H1 (cell line): Measurements from ENCODE around the gene MPDU1. TPM values are rescaled to one million over a fixed set of nuclear protein-coding genes. Genes with fewer than 3 reads are reported as not detected.
A peak's percentile ranks its signal among the peaks of the same experiment; 100 is the strongest.

Source experiments
- CTCF ChIA-PET: fragments of 300-600 bp; sonication (Branson Sonifier 250); formaldehyde crosslinking; loops from one replicate; lab custom pipeline; 2021; ENCODE audit not compliant: partially characterized antibody; lab: Charles Lee
- POLR2A ChIA-PET: fragments of 300-600 bp; sonication (Branson Sonifier 250); formaldehyde crosslinking; loops from one replicate; lab custom pipeline; 2021; ENCODE audit warnings: inconsistent platforms; ENCODE audit not compliant: partially characterized antibody; lab: Charles Lee
- DNase-seq, 2 experiments: peaks; one replicate each; pipeline versions ENCODE4 v3.0.0 to v3.0.0-alpha.2; 2010 to 2022; ENCODE audit warnings: low spot score in 2 of 2, low read depth in 1 of 2, mixed read lengths in 1 of 2
- FAIRE-seq: peaks from 2 replicates; lab custom pipeline; 2011; peaks lifted over from hg19 to GRCh38; lab: Jason Lieb, UNC
- H2AFZ ChIP-seq: 2 replicates; pipeline ENCODE4 v1.8.1; 2012; ENCODE audit warnings: low read length, inconsistent platforms
- H2AK5ac ChIP-seq: 2 replicates; pipeline ENCODE4 v1.6.1; 2013; ENCODE audit warnings: low read depth, low read length
- H2BK120ac ChIP-seq: replicated peaks from 2 replicates; pipeline ENCODE3; 2013; ENCODE audit warnings: low read depth, low read length, inconsistent platforms
- H2BK12ac ChIP-seq: 2 replicates; pipeline ENCODE4 v1.6.1; 2013; ENCODE audit warnings: low read depth, low read length
- H2BK15ac ChIP-seq: 2 replicates; pipeline ENCODE4 v1.6.1; 2013; ENCODE audit warnings: low read length
- H2BK20ac ChIP-seq: 2 replicates; pipeline ENCODE4 v1.6.1; 2013; ENCODE audit warnings: low read length
- H2BK5ac ChIP-seq: 2 replicates; pipeline ENCODE4 v1.6.1; 2013; ENCODE audit warnings: low read depth, low read length
- H3K14ac ChIP-seq: 2 replicates; pipeline ENCODE4 v1.6.1; 2013; ENCODE audit warnings: inconsistent platforms; ENCODE audit not compliant: insufficient read length
- H3K18ac ChIP-seq: 2 replicates; pipeline ENCODE4 v1.6.1; 2013; ENCODE audit warnings: low read length; ENCODE audit errors: extremely low read depth
- H3K23ac ChIP-seq: 2 replicates; pipeline ENCODE4 v1.6.1; 2013; ENCODE audit warnings: inconsistent platforms; ENCODE audit not compliant: insufficient read length
- H3K23me2 ChIP-seq: 2 replicates; pipeline ENCODE4 v1.6.1; 2013; ENCODE audit warnings: low read depth, low read length
- H3K27ac ChIP-seq: 2 replicates; pipeline ENCODE4 v1.6.1; 2011; ENCODE audit warnings: low read depth, low read length, inconsistent platforms
- H3K27me3 ChIP-seq, 4 experiments: replicated peaks in 1 of 4; 1 replicate in 1 of 4; 2 replicates in 3 of 4; pipeline versions ENCODE4 v1.6.1 to v1.8.1; 2011 to 2013; ENCODE audit warnings: low read length in 3 of 4, mild to moderate bottlenecking in 3 of 4, inconsistent platforms in 2 of 4, mixed read lengths in 2 of 4, moderate library complexity in 1 of 4; ENCODE audit not compliant: control insufficient read depth in 3 of 4, insufficient read depth in 3 of 4; ENCODE audit errors: extremely low read depth in 1 of 4
- H3K36me3 ChIP-seq, 4 experiments: 2 replicates each; pipeline versions ENCODE4 v1.6.1 to v1.8.1; 2011 to 2013; ENCODE audit warnings: mild to moderate bottlenecking in 4 of 4, low read length in 3 of 4, moderate library complexity in 2 of 4, control low read depth in 1 of 4, inconsistent platforms in 1 of 4; ENCODE audit not compliant: insufficient read depth in 4 of 4, control insufficient read depth in 2 of 4
- H3K4ac ChIP-seq: replicated peaks from 2 replicates; pipeline ENCODE3; 2013; ENCODE audit warnings: low read length, low read depth, mixed read lengths, inconsistent platforms; ENCODE audit not compliant: insufficient read length
- H3K4me1 ChIP-seq, 4 experiments: replicated peaks in 1 of 4; 1 replicate in 1 of 4; 2 replicates in 3 of 4; pipeline versions ENCODE4 v1.6.1 to v1.8.1; 2011 to 2013; ENCODE audit warnings: low read length in 3 of 4, inconsistent platforms in 2 of 4, mixed read lengths in 1 of 4; ENCODE audit not compliant: insufficient read depth in 4 of 4, control insufficient read depth in 3 of 4
- H3K4me2 ChIP-seq, 2 experiments: 2 replicates each; pipeline versions ENCODE4 v1.6.1 to v1.8.1; 2011 to 2013; ENCODE audit warnings: low read depth in 2 of 2, low read length in 2 of 2, control low read depth in 1 of 2, inconsistent platforms in 1 of 2, mild to moderate bottlenecking in 1 of 2; ENCODE audit not compliant: insufficient read depth in 1 of 2
- H3K4me3 ChIP-seq, 4 experiments: fragments of 200-600, 300-600 bp in 1 of 4; sonication (generic), shearing (Covaris generic), sonication (Bioruptor Twin) in 1 of 4; 2 replicates each; pipeline versions ENCODE4 v1.5.1 to v1.8.1; 2011 to 2016; ENCODE audit warnings: low read length in 4 of 4, low read depth in 3 of 4, control low read depth in 2 of 4, inconsistent platforms in 2 of 4, mild to moderate bottlenecking in 2 of 4, mixed read lengths in 1 of 4, moderate library complexity in 1 of 4; ENCODE audit not compliant: insufficient read depth in 2 of 4; ENCODE audit errors: extremely low read depth in 1 of 4
- H3K56ac ChIP-seq: replicated peaks from 2 replicates; pipeline ENCODE3; 2013; ENCODE audit warnings: low read depth, mild to moderate bottlenecking, mixed read lengths, low read length, inconsistent platforms; ENCODE audit not compliant: insufficient read length
- H3K79me1 ChIP-seq: 2 replicates; pipeline ENCODE4 v1.6.1; 2013; ENCODE audit warnings: low read depth, low read length, control low read depth
- H3K79me2 ChIP-seq, 2 experiments: 2 replicates each; pipeline versions ENCODE4 v1.6.1 to v1.8.1; 2012 to 2013; ENCODE audit warnings: low read length in 2 of 2, mild to moderate bottlenecking in 2 of 2, inconsistent platforms in 1 of 2; ENCODE audit not compliant: insufficient read depth in 2 of 2, control insufficient read depth in 1 of 2
- H3K9ac ChIP-seq, 4 experiments: replicated peaks in 1 of 4; 1 replicate in 1 of 4; 2 replicates in 3 of 4; pipeline versions ENCODE4 v1.6.1 to v1.8.1; 2011 to 2013; ENCODE audit warnings: low read depth in 3 of 4, low read length in 3 of 4, control low read depth in 2 of 4, mild to moderate bottlenecking in 2 of 4, moderate library complexity in 2 of 4, inconsistent platforms in 1 of 4; ENCODE audit errors: extremely low read depth in 1 of 4
- H3K9me3 ChIP-seq, 2 experiments: 2 replicates each; pipeline versions ENCODE4 v1.6.1 to v1.8.1; 2012 to 2013; ENCODE audit warnings: mild to moderate bottlenecking in 2 of 2, moderate library complexity in 2 of 2, control low read depth in 1 of 2, inconsistent platforms in 1 of 2, low read depth in 1 of 2, low read length in 1 of 2, mixed read lengths in 1 of 2; ENCODE audit not compliant: insufficient read depth in 2 of 2
- H4K20me1 ChIP-seq, 2 experiments: replicated peaks in 1 of 2; 2 replicates each; pipeline versions ENCODE3 to v1.8.1; 2011 to 2013; ENCODE audit warnings: inconsistent platforms in 2 of 2, low read length in 2 of 2, mild to moderate bottlenecking in 1 of 2; ENCODE audit not compliant: insufficient read depth in 2 of 2, control insufficient read depth in 1 of 2
- H4K5ac ChIP-seq: 2 replicates; pipeline ENCODE4 v1.6.1; 2013; ENCODE audit warnings: low read length, low read depth, mixed read lengths, inconsistent platforms; ENCODE audit not compliant: insufficient read length
- H4K8ac ChIP-seq: 2 replicates; pipeline ENCODE4 v1.8.0; 2013; ENCODE audit warnings: mild to moderate bottlenecking, moderate library complexity, low read length, inconsistent platforms; ENCODE audit not compliant: insufficient read depth; ENCODE audit errors: extremely low read depth
- H4K91ac ChIP-seq: replicated peaks from 2 replicates; pipeline ENCODE3; 2013; ENCODE audit warnings: low read length, mixed read lengths, inconsistent platforms; ENCODE audit not compliant: insufficient read length
- POLR2A ChIP-seq, 2 experiments: IDR thresholded peaks; 1 replicate in 1 of 2; 2 replicates in 1 of 2; pipeline ENCODE4 v1.6.1; 2011; ENCODE audit warnings: low read depth in 2 of 2, low read length in 2 of 2, mild to moderate bottlenecking in 2 of 2; ENCODE audit errors: control extremely low read depth in 1 of 2
- POLR2AphosphoS5 ChIP-seq: IDR thresholded peaks from 2 replicates; pipeline ENCODE4 v1.6.1; 2011; ENCODE audit warnings: low read depth, low read length
- TAF7 ChIP-seq: optimal IDR thresholded peaks from 2 replicates; pipeline ENCODE3; 2011; ENCODE audit warnings: low read depth, mild to moderate bottlenecking, inconsistent platforms, low read length, moderate library complexity, borderline replicate concordance
- WGBS, 2 experiments: shearing (Covaris generic) in 1 of 2; methylation state at CpG; one replicate each; pipeline versions ENCODE4 v1.1.6 to v1.1.7; 2013 to 2015; ENCODE audit warnings: low lambda C conversion rate in 2 of 2, mixed read lengths in 2 of 2, inconsistent platforms in 1 of 2, low coverage in 1 of 2, missing lambda C conversion rate in 1 of 2; ENCODE audit not compliant: insufficient replicate concordance in 2 of 2, insufficient coverage in 1 of 2, insufficient read length in 1 of 2; ENCODE audit errors: extremely low coverage in 1 of 2, missing lambda C conversion rate in 1 of 2; 5-methylcytosine and 5-hydroxymethylcytosine counted together
- polyA plus RNA-seq, 7 experiments: library from polyadenylated mRNA; depleted of rRNA in 3 of 7; stranded (reverse) in 5 of 7; unstranded in 2 of 7; fragments of >200 nt in 5 of 7; fragments of 200-250 nt in 2 of 7; gene quantifications; 1 replicate in 5 of 7; 2 replicates in 1 of 7; 4 replicates in 1 of 7; pipeline versions ENCODE4 v1.2.1 to v1.2.3, GENCODE V29; 2011 to 2013; ENCODE audit warnings: missing spikeins in 2 of 7, mixed read lengths in 2 of 7
- total RNA-seq: library from RNA; stranded (reverse); fragmentation: NEBNext Ultra II Directional; extraction: Animal tissue kit (Norgen Biotek cat#: 25700); gene quantifications from 2 replicates; pipeline ENCODE4 v1.2.1, GENCODE V29; 2021

Gene MPDU1
- total and polyA plus RNA-seq, 2 of the 8 experiments (the other 6 are each of a cell fraction or from before 2014, with no cell fraction given): 63.2 to 142 TPM

- Histone ChIP-seq H3K9ac (no peak overlapping the region), H3K4me3 (no peak overlapping the region; a peak in 1 of 8 replicates), H3K18ac (no peak overlapping the region), H3K14ac (no peak overlapping the region), H4K8ac (peak overlapping the region; percentile 31), H3K4ac (no peak overlapping the region), H2BK12ac (no peak overlapping the region), H4K20me1 (peaks cover 27 to 32% of the 10 kb centered on the region in 2 experiments), H2BK120ac (no peak overlapping the region), H2AK5ac (no peak overlapping the region), H3K27me3 (no peaks in the 10 kb centered on the region), H2AFZ (no peak overlapping the region), H4K91ac (no peak overlapping the region), H3K23ac (no peak overlapping the region), H3K79me2 (peaks cover 23 to 39% of the 10 kb centered on the region in 2 experiments), H3K4me2 (no peak overlapping the region), H3K9me3 (no peaks in the 10 kb centered on the region), H3K36me3 (peaks cover 41 to 58% (median 48%) of the 10 kb centered on the region in 4 experiments), H2BK15ac (no peak overlapping the region), H3K56ac (no peak overlapping the region), H4K5ac (no peak overlapping the region), H2BK5ac (no peak overlapping the region), H3K27ac (no peak overlapping the region), H3K4me1 (peaks cover 4 to 12% (median 7%) of the 10 kb centered on the region in 4 experiments; a peak in 6 of 7 replicates), H3K23me2 (peaks cover 6% of the 10 kb centered on the region), H2BK20ac (no peak overlapping the region), H3K79me1 (peaks cover 7% of the 10 kb centered on the region; the same call in 1 of the 2 replicates)
- no peak for DNase-seq
- CTCF ChIA-PET: interaction anchor here (0.6 to 3.6 kb wide), 3 partner anchors 13 to 25 kb away, joined by 3 to 24 read pairs (median 3); partner anchors contain the start of genes SENP3 and SOX15
- WGBS, 2 experiments: 96% methylated on average over 14 of the region's 14 CpGs; no CpG with 5 or more reads in 1 of the 2 experiments
- FAIRE-seq: no peak
- TF ChIP-seq POLR2AphosphoS5 (peak; percentile 96), TAF7 (no peak), POLR2A (IDR thresholded peaks at IDR 0.05; ENCODE audit: control extremely low read depth in 1 of 2, low read depth in 2 of 2, low read length in 2 of 2) (peak; percentile 53 to 74)
- POLR2A ChIA-PET: interaction anchor here (0.7 to 37.5 kb wide), 20 partner anchors 6 to 271 kb away, joined by 3 to 1144 read pairs (median 4); partner anchors contain the start of genes CD68, MPDU1, NEURL4 and POLR2A
These were observed 7.2 kb upstream of the MPDU1 start for GRCh38 chr17:7576432-7576937.
